Brain microvascular endothelial cell (primary cell): Measurements from ENCODE around the gene VWF.
"Not testable (repeated sequence)": the region's sequence is repeated elsewhere in the genome, so short reads cannot be mapped to it uniquely, and the experiment has no call there.

Experiments
- DNase-seq: peaks from one replicate; pipeline ENCODE4 v3.0.0-alpha.2; 2020
- H3K27ac ChIP-seq: fragments of 250-450 bp; sonication (Bioruptor Pico); 2 replicates; pipeline ENCODE4 v1.5.1; 2020; ENCODE audit warnings: mild to moderate bottlenecking, moderate library complexity
- H3K27me3 ChIP-seq: fragments of 250-450 bp; sonication (Bioruptor Pico); replicated peaks from 2 replicates; pipeline ENCODE4 v1.5.1; 2020; ENCODE audit warnings: mild to moderate bottlenecking
- H3K36me3 ChIP-seq: fragments of 250-450 bp; sonication (Bioruptor Pico); replicated peaks from 2 replicates; pipeline ENCODE4 v1.5.1; 2020; ENCODE audit warnings: mild to moderate bottlenecking
- H3K4me3 ChIP-seq: 2 replicates; pipeline ENCODE4 v1.5.1; 2011; ENCODE audit warnings: low read depth, mild to moderate bottlenecking, control low read depth, low read length, moderate library complexity
- CTCF ChIP-seq: IDR thresholded peaks from 2 replicates; pipeline ENCODE4 v1.5.1; 2011; ENCODE audit warnings: low read depth, mild to moderate bottlenecking, moderate library complexity, low read length, control low read depth, inconsistent platforms; ENCODE audit errors: missing control alignments
- in situ Hi-C: cut with HindIII; loops from 2 replicates; pipeline ENCODE4 v1.10.0; 2017; ENCODE audit warnings: low sequenced_read_pairs, low pct_ligation_motif_present

The VWF gene

GRCh38 chr12:6158749-6159148, 34.3 kb upstream of the VWF start:
- Histone ChIP-seq H3K4me3 (no peak overlapping the region), H3K27ac (no peak overlapping the region), H3K27me3 (no peaks in the 10 kb centered on the region), H3K36me3 (no peaks in the 10 kb centered on the region)
- in situ Hi-C loops = no loop called here
- no peak for DNase-seq
- TF ChIP-seq CTCF = no peak

- in situ Hi-C loops = no loop called here
- H3K36me3 ChIP-seq = no peaks in the 10 kb centered on the region
- no peak for DNase-seq
- H3K27me3 ChIP-seq = no peaks in the 10 kb centered on the region
- TF ChIP-seq CTCF = no peak
- H3K4me3 ChIP-seq = no peak overlapping the region
- H3K27ac ChIP-seq = no peak overlapping the region
These were observed 33.8 kb upstream of the VWF start for GRCh38 chr12:6158255-6158654.

GRCh38 chr12:6157482-6157881, 33.0 kb upstream of the VWF start:
- in situ Hi-C loops = no loop called here
- TF ChIP-seq CTCF = no peak
- Histone ChIP-seq H3K4me3 (no peak overlapping the region), H3K27ac (no peak overlapping the region), H3K27me3 (no peaks in the 10 kb centered on the region), H3K36me3 (no peaks in the 10 kb centered on the region)
- no peak for DNase-seq

- no peaks in the 10 kb centered on the region for H3K27me3 ChIP-seq
- no peak for TF ChIP-seq CTCF
- no peaks in the 10 kb centered on the region for H3K36me3 ChIP-seq
- in situ Hi-C loops = no loop called here
- no peak overlapping the region for H3K27ac ChIP-seq
- no peak overlapping the region for H3K4me3 ChIP-seq
- DNase-seq = no peak
These were observed 30.4 kb upstream of the VWF start for GRCh38 chr12:6154730-6155459.

- in situ Hi-C loops, H3K4me3 ChIP-seq, H3K27ac ChIP-seq, DNase-seq, H3K27me3 ChIP-seq, H3K36me3 ChIP-seq: not testable (repeated sequence)
These were observed 24.3 kb upstream of the VWF start for GRCh38 chr12:6148722-6149121.

GRCh38 chr12:6148061-6148460, 23.6 kb upstream of the VWF start:
- no peaks in the 10 kb centered on the region for H3K36me3 ChIP-seq
- in situ Hi-C loops = no loop called here
- no peak overlapping the region for H3K27ac ChIP-seq
- DNase-seq = no peak
- no peak for TF ChIP-seq CTCF
- H3K27me3 ChIP-seq = no peaks in the 10 kb centered on the region
- H3K4me3 ChIP-seq = no peak overlapping the region
